ENCODE data around the gene VWF.
A peak's percentile ranks its signal among the peaks of the same experiment; 100 is the strongest.

The VWF gene

GRCh38 chr12:6074427-6074826, 50.0 kb downstream of the VWF start:
- H3K4me3 ChIP-seq (replicated peaks in 1 of 2; ENCODE audit: low read depth in 2 of 2, low read length in 2 of 2): no peak overlapping the region
- DNase-seq (ENCODE audit: low read depth in 2 of 2): no peak
- no peak for TF ChIP-seq CTCF (IDR thresholded peaks at IDR 0.05; ENCODE audit: low read depth, low read length)

GRCh38 chr12:6073426-6073825, 51.0 kb downstream of the VWF start:
- TF ChIP-seq CTCF (IDR thresholded peaks at IDR 0.05; ENCODE audit: low read depth, low read length): no peak
- no peak for DNase-seq (ENCODE audit: low read depth in 2 of 2)
- H3K4me3 ChIP-seq (replicated peaks in 1 of 2; ENCODE audit: low read depth in 2 of 2, low read length in 2 of 2): no peak overlapping the region

- peak; percentile 91 to 95 for DNase-seq (ENCODE audit: low read depth in 2 of 2)
- TF ChIP-seq CTCF (IDR thresholded peaks at IDR 0.05; ENCODE audit: low read depth, low read length): peak; percentile 62
Observed at GRCh38 chr12:6072302-6072752, 52.1 kb downstream of the VWF start.

GRCh38 chr12:6071589-6071988, 52.9 kb downstream of the VWF start:
- no peak for DNase-seq (ENCODE audit: low read depth in 2 of 2)
- TF ChIP-seq CTCF (IDR thresholded peaks at IDR 0.05; ENCODE audit: low read depth, low read length): no peak
- no peak overlapping the region for H3K4me3 ChIP-seq (replicated peaks in 1 of 2; ENCODE audit: low read depth in 2 of 2, low read length in 2 of 2)

More at GRCh38 chr12:6072302-6072752, 52.1 kb downstream of the VWF start:
- no peak overlapping the region for H3K4me3 ChIP-seq (replicated peaks in 1 of 2; ENCODE audit: low read depth in 2 of 2, low read length in 2 of 2)

GRCh38 chr12:6070472-6071257, 53.8 kb downstream of the VWF start:
- TF ChIP-seq CTCF (IDR thresholded peaks at IDR 0.05; ENCODE audit: low read depth, low read length): no peak
- DNase-seq (ENCODE audit: low read depth in 2 of 2): no peak
- no peak overlapping the region for H3K4me3 ChIP-seq (replicated peaks in 1 of 2; ENCODE audit: low read depth in 2 of 2, low read length in 2 of 2)

- DNase-seq (ENCODE audit: low read depth in 2 of 2): peak; percentile 85 to 87
- no peak overlapping the region for H3K4me3 ChIP-seq (replicated peaks in 1 of 2; ENCODE audit: low read depth in 2 of 2, low read length in 2 of 2)
- TF ChIP-seq CTCF (IDR thresholded peaks at IDR 0.05; ENCODE audit: low read depth, low read length): no peak
Observed at GRCh38 chr12:6069437-6070093, 54.9 kb downstream of the VWF start.
